Muscle of back (tissue), 11 donors: ENCODE results near the gene GYG2. TPM values are rescaled to one million over a fixed set of nuclear protein-coding genes. Genes with fewer than 3 reads are reported as not detected.
A peak's percentile ranks its signal among the peaks of the same experiment; 100 is the strongest.
"Not testable (repeated sequence)": the region's sequence is repeated elsewhere in the genome, so short reads cannot be mapped to it uniquely, and the experiment has no call there.

Experiments
- DNase-seq, 3 donors: peaks; one replicate each; pipeline versions ENCODE4 v3.0.0 to v3.0.0-alpha.2; 2013
- polyA plus RNA-seq, 10 donors: library from polyadenylated mRNA; unstranded; fragments of 120-200 nt; gene quantifications; one replicate each; pipeline ENCODE4 v1.2.1, GENCODE V29; 2013; ENCODE audit not compliant: insufficient read length in 10 of 10

Gene GYG2
- polyA plus RNA-seq, 10 donors: 2.3 to 5.7 (median 3.6) TPM

- DNase-seq: no peak
Observed at GRCh38 chrX:2867206-2867605, 38.5 kb downstream of the GYG2 start.

GRCh38 chrX:2870650-2871049, 41.9 kb downstream of the GYG2 start:
- DNase-seq: no peak

- DNase-seq: no peak
Observed at GRCh38 chrX:2871831-2872230, 43.1 kb downstream of the GYG2 start.

GRCh38 chrX:2872671-2873277, 44.0 kb downstream of the GYG2 start:
- no peak for DNase-seq

- no peak for DNase-seq
Observed at GRCh38 chrX:2874222-2875135, 45.7 kb downstream of the GYG2 start.

GRCh38 chrX:2875136-2875481, 46.4 kb downstream of the GYG2 start:
- DNase-seq: no peak

- DNase-seq: no peak
Observed at GRCh38 chrX:2875798-2876399, 47.2 kb downstream of the GYG2 start.

- no peak for DNase-seq
Observed at GRCh38 chrX:2878563-2878962, 49.8 kb downstream of the GYG2 start.

- no peak for DNase-seq
Observed at GRCh38 chrX:2879670-2880069, 50.9 kb downstream of the GYG2 start.

- no peak for DNase-seq
Observed at GRCh38 chrX:2883770-2884169, 55.0 kb downstream of the GYG2 start.

- no peak for DNase-seq
Observed at GRCh38 chrX:2888309-2888708, 59.6 kb downstream of the GYG2 start.

- DNase-seq: peak in 1 of 3 donors; percentile 35
Observed at GRCh38 chrX:2889045-2889605, 60.4 kb downstream of the GYG2 start.

- DNase-seq: peak in 1 of 3 donors; percentile 47
Observed at GRCh38 chrX:2889706-2890490, 61.2 kb downstream of the GYG2 start.

- not testable (repeated sequence) for DNase-seq
Observed at GRCh38 chrX:2890536-2891460, 62.1 kb downstream of the GYG2 start.

- DNase-seq: no peak
Observed at GRCh38 chrX:2892816-2893215, 64.1 kb downstream of the GYG2 start.

GRCh38 chrX:2894885-2895292, 66.2 kb downstream of the GYG2 start:
- DNase-seq: peak in 1 of 3 donors; percentile 10

GRCh38 chrX:2897311-2897689, 68.6 kb downstream of the GYG2 start:
- DNase-seq: no peak

GRCh38 chrX:2897690-2898623, 69.2 kb downstream of the GYG2 start:
- DNase-seq: peak in 1 of 3 donors; percentile 8

GRCh38 chrX:2898846-2899512, 70.2 kb downstream of the GYG2 start:
- DNase-seq: no peak
